Inflammatory macrophage treated with lipopolysaccharide for 1 hour (primary cell): Measurements from ENCODE around the gene PPARA.

Experiments used
- DNase-seq, 2 donors: peaks; one replicate each; pipeline ENCODE4 v3.0.0-alpha.2; 2020 to 2022

PPARA gene

GRCh38 chr22:46114518-46115387, 35.6 kb upstream of the PPARA start:
- no peak for DNase-seq

DNA sequence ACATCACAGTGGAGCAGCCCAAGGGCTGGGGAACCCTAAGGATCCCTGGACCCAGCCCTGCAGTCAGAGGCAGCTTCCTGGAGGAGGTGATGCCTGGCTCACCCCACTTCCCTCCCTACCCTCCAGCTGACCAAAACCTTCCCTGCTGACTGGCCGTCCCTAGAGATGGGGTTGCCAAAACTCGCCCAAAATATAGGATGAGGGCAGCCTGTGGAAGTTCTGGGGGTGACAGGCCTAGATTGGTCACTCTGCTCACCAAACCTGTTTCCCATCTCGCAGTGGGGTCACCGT, 35.0 kb upstream of the PPARA start:
- DNase-seq: no peak

- DNase-seq: no peak
Observed at GRCh38 chr22:46115755-46116490, 34.4 kb upstream of the PPARA start.

DNA sequence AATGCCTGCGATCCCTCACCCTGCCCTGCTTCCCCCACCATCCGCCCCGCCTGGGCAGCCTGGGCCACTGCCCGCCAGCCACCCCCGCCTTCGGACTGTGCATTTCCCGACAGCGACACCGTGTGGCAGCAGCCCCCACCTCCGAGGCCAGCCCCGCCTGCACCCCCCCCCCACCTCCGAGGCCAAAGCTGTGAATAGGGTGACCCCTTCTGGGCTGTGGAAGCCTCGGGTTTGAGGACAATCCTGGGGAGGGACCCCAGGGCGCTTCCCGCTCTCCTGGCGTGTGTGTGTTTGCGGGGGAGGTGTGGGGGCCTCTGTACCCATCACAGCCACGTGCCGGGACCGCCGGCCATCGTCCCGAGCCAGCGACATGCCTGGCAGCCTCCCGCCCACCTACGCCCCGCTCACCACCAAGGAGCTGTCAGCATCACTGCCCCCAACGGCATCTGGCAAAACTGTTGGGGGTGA, 33.8 kb upstream of the PPARA start:
- peak; percentile 74 to 96 for DNase-seq

DNA sequence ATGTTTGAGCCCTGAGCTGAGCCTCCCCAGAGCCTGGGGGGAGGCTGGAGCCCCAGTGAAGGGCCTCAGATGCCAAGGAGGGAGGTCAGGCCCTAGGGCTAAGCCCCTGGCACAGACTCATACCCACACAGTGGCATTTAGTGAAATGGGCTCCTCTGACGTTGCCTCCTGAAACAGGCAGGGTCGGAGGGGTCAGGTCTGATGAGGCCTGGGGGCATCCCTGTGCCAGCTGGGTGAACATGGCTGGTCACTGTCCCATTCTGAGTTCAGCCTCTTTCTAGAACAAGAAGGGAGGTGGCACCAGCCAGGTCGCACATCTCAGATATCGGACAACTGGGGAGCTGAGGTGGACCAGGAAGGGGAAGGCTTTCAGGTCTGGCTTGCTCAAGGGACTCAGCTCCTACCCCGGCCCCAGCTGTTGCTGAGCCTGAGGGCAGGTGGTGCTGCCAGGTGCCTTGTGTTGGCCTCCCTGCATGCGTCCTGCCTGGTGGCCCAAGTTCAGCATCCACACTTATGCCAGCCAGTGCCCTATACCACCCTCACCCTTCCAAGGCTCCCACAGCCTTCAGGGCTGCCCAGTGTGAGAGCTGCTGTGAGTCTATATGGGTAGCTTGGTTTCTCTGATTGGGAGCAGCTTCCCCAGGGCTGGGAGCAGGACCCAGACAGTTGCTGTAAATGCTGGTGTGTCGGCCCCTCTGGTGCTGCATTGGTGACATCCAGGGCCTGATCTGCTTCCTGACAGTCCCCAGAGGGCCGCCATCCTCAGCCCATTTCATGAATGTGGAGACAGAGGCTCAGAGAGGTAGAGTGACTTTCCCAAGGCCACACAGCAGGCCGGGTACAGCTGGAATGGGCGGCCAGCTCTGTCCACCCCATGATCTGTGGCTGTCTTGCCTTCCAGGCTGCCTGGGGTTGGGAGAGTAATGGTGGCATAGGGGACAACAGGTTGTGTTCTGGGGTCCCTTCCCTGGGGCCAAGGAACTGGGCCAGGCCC, 32.8 kb upstream of the PPARA start:
- no peak for DNase-seq

- DNase-seq: no peak
Observed at GRCh38 chr22:46119093-46119728, 31.1 kb upstream of the PPARA start.

DNA sequence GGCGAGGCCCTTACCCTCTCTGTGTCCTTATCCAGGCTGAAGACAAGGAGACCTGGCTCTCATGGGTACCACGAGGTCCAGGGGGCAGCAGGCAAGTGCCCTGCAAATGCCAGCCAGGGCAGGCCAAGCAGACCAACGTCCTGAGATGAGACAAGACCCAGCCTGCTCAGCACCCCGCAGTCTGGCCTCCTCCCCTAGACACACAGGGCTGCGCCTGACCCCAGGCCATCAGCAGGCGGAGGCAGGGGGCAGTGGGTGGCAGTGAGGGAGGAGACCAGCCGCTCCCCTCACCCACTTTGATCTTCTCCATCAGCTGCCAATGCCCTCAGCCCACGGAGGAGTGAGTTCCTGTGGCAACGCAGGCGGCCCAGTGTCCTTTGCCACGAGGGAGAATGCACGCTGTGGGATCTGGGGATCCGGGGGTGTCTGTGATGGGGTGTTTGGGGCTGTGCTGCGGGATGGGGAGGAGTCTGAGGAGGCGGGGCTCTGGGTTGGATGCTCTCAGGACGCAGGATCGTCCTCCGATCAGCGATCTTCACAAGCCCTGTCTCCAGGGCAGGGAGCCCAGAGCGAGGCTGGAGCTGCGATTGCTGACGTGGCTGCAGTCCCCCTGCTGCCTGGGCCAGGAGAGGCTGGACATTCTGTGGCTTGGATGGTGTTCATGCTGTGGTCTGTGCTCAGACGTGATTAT, 30.5 kb upstream of the PPARA start:
- DNase-seq: no peak

- DNase-seq: no peak
Observed at GRCh38 chr22:46120420-46120737, 29.9 kb upstream of the PPARA start.

- DNase-seq: no peak
Observed at GRCh38 chr22:46121079-46121478, 29.2 kb upstream of the PPARA start.

- DNase-seq: no peak
Observed at GRCh38 chr22:46121523-46122287, 28.6 kb upstream of the PPARA start.

GRCh38 chr22:46122511-46122971, 27.8 kb upstream of the PPARA start:
- DNase-seq: peak; percentile 30 to 78

GRCh38 chr22:46122980-46123693, 27.2 kb upstream of the PPARA start:
- no peak for DNase-seq

DNA sequence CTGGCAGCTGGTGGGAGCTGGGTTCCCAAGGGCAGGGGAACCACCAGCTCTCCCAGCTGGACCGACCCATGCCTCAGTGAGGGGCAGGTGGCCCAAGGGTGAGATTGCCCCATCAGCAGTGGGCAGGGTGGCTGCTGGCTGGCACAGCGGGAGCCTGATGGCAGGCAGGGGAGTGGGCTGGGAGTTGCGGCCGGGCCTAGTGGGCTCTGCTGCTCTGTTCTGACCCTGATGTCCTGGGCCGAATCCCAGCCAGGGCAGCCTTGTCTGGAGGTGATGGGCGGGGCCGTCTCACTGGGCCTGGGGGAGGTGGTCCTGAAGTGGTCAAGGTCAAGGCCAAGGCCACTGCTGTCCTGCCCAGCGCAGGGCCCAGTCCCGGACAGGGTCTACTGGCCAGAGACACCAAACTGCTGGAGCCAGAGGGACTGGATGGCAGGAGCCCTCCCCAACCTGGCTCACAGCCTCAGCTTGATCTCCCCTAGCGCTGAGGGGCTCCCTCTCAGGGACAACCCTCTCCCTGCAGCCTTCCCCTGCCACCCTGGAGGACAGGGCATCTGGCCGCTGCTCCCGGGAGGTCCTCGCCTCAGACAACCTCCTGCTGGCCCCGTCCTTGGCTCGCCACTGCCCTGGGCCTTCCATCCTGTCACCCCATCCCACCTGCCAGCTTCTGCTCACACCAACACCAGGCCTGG, 26.5 kb upstream of the PPARA start:
- no peak for DNase-seq

- no peak for DNase-seq
Observed at GRCh38 chr22:46124383-46125144, 25.8 kb upstream of the PPARA start.

GRCh38 chr22:46125311-46125710, 25.0 kb upstream of the PPARA start:
- DNase-seq: no peak

- DNase-seq: no peak
Observed at GRCh38 chr22:46125816-46126765, 24.2 kb upstream of the PPARA start.

DNA sequence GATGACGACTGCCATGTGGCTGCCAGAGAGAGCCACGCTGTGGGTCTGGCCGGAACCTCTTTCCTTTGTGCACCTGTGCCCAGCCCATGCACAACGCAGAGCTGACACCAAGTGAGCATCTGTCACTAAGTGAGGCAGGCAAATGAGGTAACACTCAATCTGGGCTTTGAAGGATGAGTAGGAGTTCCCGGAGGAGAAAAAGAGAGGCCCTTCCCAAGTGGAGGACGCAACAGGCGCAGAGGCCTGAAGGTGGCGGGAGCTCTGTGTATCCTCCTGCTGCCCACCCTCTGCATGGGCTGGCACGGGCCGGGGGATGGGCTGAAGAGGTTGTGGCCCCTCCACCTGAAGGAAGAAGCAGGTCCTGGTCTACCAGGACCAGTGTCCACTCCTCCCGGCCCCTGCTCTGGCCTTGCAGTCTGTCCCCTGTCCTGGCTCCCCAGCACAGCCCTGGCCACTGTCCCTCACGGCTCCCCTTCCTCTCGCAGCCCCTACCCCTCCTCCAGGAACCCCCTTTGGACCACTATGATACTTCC, 23.4 kb upstream of the PPARA start:
- DNase-seq: no peak

- DNase-seq: no peak
Observed at GRCh38 chr22:46127556-46127955, 22.8 kb upstream of the PPARA start.
